SKM-1 treated with dmso at 0.1 percent for 144 hours (cell line): ENCODE results near the gene ZSCAN5C.
"Not testable (repeated sequence)": the region's sequence is repeated elsewhere in the genome, so short reads cannot be mapped to it uniquely, and the experiment has no call there.

Experiments used
- DNase-seq: peaks from one replicate; lab custom pipeline; 2025; ENCODE audit not compliant: unreplicated experiment; lab: John Stamatoyannopoulos, UW

The ZSCAN5C gene

DNA sequence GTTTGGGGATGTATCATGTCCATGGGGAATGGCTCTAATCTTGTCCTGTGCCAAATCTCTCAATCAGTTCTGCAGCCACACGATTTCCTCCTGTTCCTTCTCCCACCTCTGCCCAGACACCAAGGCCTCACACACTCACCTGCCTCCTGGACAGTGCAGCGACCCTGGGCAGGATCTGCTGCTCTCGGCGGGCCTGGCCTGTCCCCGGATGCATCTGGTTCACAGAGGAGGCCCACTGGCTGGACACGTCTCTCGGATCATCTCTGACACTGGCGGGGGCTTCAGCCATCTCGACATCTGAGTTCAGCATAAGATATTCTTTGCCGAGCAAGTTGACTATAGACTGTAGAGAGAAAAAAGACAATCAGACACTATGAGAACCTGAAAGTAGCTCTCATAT is 10.4 kb upstream of the ZSCAN5C start:
- DNase-seq: no peak

DNA sequence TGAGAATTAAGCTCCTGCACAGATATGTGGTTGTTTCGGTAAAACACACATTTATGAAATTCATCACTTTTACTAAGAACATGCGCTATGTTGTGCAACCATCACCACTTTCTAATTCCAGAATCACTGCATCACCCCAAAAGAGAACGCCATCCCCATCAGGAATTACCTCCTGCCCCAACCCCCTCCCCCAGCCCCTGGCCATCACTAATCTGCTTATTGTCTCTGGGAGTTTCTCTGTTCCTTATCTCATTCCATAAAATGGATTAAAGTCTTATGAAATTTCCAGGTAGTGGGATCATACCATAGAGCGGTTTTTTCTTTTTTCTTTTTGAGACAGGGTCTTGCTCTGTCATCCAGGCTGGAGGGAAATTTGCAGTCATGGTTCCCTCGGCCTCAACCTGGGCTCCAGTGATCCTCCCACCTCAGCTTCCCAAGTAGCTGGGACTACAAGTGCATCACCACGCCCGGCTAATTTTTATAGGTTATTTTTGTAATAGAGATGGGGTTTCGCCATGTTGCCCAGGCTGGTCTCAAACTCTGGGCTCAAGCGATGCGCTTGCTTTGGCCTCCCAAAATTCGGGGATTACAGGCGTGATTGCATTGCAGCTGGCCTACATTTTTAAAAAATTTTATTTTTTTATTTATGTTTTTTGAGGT is 8.0 kb upstream of the ZSCAN5C start:
- no peak for DNase-seq

DNA sequence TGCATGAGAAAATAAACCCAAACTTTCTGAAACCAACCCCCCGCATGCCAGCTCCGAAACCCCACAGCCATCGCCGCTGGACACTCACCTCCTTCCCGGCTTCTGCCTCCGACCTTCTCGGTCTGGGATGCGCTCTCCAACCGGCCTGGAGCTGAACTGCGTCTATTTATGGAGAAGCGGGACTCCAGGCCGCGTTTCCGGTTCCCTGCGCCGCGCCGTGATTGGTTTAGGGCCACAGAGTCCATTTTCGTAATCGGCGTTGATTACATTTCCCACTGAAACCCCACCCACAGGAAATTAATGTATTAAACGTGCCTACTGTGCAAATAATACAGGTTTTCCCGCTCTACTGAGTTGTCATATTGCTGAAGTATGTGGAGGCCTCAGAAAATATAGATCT is 4.4 kb upstream of the ZSCAN5C start, which contains the start of gene ZSCAN5B:
Gene ZSCAN5B, minus strand, starts transcription at position 138 of the 400 bp plus-strand sequence. CDS start 4,731 bp downstream, outside the sequence.
- DNase-seq: not testable (repeated sequence)

DNA sequence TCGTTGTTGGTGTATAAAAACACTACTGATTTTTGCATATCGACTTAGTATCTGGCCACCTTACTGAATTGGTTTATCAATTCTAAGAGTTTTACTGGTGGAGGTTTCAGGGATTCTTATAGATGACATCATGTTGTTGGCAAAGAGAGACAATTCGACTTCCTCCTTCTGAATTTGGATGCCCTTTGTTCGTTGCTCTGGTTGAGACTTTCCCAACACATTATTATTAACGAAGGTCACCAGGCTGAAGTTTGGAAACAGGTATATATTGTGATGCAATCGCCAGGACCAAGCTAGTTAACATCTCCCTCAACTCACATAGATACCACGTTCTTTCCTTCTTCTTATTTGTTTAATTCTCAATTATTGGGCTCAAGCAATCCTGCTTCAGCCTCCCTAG is 2.4 kb upstream of the ZSCAN5C start:
- no peak for DNase-seq

DNA sequence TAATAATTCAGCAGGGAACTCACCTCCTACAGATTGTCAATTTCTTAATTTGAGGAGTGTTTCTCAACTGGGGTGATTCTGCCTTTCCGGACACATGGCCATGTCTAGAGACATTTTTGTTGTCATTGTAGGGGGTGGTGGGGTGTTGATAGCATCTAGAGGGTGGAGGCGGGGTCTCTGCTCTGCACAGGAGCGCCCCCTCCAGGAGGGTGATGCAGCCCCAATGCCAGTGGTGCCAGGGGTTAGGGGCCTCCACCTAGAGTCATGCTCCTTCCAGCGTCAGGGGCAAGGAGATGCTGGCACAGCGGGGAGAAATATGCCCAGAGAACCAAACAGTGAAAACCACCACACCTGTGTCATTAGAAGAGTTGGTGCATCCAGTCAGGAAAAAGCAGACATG is 5.5 kb downstream of the ZSCAN5C start:
- DNase-seq: not testable (repeated sequence)

DNA sequence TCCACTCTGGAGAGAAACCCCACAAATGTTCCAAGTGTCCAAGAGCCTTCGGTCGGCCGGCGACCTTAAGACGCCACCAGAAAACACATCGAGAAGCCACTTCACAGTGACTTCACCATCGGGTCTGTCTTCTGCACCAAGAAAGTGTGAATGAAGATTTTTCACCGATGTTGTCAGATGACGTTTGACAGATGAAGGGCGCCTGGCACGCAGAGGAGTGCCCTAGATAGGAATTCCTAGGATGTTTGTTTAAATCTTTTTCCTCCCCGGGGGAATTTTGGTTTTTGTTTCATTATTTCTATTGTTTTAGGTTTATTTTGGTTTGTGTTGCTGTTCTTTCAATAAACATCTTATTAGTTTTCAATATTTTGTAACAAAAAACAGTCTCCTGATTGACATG is 7.0 kb downstream of the ZSCAN5C start:
- no peak for DNase-seq

DNA sequence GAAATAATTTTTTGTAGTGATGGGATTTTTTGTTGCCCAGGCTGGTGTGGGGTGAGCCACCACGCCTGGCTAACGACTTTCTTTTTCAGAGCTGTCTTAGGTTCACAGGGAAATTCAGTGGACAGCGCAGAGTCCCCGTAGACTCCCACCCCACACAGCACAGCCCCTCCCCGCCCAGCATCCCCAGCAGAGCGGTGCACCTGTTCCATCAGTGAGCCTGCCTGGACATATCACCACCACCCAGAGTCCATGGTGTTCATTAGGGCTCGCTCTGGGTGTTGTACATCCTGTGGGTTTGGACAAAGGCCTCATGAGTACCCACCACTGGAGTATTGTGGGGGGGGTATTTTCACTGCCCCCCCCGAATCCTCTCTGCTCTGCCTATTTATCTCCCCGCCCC is 8.0 kb downstream of the ZSCAN5C start:
- not testable (repeated sequence) for DNase-seq

DNA sequence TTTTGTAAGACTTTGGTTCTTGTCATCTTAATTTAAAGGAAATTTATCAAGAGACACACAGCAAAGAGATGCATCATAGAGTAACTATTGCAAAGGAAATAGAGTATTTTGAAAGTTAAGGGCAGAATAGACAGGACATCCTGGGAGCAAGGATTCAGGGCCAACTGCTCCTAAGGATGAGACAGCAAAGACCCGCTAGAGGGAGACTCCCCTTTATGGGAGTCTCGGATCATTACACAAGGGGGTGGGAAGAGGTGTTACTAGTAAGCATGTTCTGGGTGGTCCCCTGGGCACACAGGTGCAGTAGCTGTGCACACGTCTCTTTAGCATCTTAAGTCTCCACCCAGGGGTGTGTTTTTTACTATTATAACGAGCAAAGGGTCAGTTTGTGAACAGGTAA is 9.6 kb downstream of the ZSCAN5C start:
- DNase-seq: no peak

DNA sequence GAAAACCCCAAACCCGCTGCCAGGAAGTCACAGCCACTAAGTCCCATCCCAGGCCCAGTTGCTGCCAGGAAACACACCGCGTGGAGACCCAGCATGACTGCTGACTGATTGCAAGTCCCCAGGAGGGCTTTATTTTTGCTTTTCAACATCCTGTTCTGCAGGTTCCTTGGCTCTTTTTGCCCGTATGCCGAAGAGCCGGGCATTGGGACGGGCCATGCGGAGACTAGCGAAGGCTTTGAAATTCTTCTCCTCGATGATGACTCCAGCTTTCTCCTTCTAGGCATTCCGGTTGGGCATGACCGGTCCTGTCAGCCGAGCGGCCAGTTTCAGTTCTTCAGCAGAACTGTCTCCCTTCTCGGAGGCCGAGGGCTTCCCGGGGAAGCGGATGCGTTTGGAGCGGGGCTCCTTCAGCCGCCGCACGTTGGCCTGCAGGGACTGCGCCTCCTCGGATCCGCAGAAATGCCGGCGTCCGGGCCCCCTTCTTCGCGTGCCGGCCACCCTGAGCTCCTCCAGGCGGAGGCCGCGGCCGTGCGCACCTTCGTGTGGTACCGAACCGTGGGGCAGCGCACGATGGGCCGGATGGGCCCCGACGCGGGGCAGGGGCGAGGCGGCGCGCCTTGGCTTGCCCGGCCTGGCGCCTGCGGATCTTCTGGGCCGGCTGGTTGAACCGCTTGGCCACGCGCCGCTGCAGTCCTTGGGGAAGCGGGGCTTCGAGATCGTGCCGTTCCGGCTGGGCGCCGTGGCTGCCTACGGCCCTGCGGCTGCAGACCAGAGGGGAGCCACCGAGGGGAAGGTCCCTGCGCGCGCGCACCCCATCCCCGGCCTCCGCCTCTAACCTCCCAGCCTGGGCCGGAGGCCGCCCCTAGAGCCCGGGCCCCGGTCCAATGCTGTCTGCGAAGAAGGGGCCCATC is 15.2 kb downstream of the ZSCAN5C start:
- DNase-seq: no peak

DNA sequence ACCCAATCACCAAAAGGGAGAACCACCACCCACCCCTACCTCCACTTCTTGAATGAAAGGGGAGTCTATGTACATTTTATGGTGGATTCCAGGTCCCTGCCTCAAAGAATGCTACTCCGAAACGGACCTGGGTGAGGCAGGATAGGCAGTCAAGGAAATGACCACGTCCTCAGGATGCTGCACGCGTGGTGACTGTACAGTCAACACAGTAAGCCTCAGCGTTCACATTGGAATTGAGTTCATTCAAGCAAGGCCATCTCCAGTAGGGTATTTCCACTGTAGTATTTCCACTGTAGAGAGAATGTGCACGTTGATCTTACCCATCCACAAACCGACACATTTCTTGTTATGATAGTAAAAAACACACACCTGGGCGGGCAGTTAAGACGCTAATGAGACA is 16.9 kb downstream of the ZSCAN5C start:
- no peak for DNase-seq

DNA sequence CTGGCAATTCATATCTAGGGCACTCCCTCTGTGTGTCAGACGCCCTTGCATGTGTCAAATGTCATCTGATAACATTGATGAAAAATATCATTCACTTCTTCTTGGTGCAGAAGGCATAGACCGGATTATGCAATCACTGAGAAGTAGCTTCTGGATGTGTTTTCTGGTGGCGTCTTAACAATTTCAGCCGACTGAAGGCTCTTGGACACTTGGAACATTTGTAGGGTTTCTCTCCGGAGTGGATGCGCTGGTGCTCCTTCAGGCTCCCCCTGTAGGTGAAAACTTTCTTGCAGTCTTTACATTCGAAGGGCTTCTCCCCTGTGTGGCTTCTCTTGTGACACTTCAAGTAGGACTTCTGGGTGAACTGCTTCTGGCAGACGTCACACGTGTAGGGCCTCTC is 19.4 kb downstream of the ZSCAN5C start:
- DNase-seq: not testable (repeated sequence)

DNA sequence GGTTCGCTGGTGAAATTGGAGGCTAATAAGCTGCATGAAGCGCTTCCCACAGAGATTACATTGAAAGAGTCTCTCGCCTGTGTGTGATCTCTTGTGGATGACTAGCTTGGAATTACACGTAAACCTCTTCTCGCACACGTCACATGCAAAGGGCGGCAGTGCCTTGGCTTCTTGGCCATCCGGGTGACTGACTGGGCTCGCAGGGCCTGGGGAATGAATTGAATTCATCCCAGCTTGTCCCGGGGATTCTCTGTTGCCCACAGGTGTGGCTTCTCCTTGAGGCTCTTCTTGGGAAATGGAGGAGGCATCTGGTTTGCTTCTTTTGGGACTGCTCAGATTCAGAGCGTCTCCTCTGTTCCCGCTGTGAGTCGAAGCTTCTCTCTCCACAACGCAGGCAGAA is 19.8 kb downstream of the ZSCAN5C start:
- no peak for DNase-seq

DNA sequence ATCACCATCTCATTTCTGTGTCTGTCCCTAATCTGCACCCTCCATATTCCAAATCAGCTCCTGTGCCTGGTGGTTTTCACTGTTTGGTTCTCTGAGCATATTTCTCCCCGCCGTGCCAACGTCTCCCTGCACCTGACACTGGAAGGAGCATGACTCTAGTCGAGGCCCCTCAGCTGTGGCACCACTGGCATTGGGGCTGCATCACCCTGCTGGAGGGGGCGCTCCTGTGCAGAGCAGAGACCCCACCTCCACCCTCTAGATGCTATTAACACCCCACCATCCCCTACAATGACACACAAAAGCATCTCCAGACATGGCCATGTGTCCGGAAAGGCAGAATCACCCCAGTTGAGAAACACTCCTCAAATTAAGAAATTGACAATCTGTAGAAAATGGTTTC is 20.8 kb downstream of the ZSCAN5C start:
- no peak for DNase-seq

DNA sequence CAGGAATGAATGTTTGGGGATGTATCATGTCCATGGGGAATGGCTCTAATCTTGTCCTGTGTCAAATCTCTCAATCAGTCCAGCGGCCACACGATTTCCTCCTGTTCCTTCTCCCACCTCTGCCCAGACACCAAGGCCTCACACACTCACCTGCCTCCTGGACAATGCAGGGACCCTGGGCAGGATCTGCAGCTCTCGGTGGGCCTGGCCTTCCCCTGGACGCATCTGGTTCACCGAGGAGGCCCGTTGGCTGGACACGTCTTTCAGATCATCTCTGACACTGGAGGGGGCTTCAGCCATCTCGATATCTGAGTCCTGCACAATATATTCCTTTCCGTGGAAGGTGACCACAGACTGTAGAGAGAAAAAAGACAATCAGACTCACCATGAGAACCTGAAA is 21.4 kb downstream of the ZSCAN5C start:
- DNase-seq: no peak

DNA sequence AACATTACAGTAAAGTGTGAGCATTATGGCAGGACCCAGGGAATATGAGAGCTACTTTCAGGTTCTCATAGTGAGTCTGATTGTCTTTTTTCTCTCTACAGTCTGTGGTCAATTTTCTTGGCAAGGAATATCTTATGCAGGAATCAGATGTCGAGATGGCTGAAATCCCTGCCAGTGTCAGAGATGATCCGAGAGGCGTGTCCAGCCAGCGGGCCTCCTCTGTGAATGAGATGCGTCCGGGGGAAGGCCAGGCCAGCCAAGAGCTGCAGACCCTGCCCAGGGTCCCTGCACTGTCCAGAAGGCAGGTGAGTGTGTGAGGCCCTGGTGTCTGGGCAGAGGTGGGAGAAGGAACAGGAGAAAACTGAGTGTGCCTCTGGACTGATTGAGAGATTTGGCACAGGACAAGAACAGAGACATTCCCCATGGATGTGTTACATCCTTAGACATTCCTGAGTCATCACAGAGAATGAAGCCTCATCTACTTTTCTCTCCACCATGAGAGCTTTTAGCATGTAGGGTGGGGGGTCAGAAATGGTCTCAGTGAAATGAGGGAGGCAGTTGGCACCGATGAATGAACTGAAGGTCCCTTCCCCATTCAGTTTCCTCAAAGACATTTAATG is 43.2 kb downstream of the ZSCAN5C start:
- DNase-seq: no peak

DNA sequence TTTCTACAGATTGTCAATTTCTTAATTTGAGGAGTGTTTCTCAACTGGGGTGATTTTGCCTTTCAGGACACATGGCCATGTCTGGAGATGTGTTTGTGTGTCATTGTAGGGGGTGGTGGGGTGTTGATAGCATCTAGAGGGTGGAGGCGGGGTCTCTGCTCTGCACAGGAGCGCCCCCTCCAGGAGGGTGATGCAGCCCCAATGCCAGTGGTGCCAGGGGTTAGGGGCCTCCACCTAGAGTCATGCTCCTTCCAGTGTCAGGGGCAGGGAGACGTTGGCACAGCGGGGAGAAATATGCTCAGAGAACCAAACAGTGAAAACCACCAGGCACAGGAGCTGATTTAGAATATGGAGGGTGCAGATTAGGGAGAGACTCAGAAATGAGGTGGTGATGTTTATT is 43.7 kb downstream of the ZSCAN5C start:
- DNase-seq: not testable (repeated sequence)

DNA sequence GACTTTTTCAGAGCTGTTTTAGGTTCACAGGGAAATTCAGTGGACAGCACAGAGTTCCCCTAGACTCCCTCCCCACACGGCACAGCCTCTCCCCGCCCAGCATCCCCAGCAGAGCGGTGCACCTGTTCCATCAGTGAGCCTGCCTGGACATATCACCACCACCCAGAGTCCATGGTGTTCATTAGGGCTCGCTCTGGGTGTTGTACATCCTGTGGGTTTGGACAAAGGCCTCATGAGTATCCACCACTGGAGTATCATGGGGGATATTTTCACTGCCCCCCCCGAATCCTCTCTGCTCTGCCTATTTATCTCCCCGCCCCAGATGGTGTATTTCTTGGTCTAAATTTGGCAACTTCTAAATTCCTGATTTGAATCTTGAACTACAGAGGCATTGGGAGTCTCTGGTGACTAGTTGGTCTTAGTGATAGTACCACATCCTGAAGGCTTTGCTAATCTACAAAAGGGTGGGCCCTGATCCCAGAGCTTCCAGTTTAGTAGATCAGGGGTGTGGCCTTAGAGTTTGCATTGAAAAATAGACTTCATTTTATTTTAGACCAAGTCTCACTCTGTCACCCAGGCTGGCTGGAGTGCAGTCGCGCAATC is 46.8 kb downstream of the ZSCAN5C start:
- not testable (repeated sequence) for DNase-seq

DNA sequence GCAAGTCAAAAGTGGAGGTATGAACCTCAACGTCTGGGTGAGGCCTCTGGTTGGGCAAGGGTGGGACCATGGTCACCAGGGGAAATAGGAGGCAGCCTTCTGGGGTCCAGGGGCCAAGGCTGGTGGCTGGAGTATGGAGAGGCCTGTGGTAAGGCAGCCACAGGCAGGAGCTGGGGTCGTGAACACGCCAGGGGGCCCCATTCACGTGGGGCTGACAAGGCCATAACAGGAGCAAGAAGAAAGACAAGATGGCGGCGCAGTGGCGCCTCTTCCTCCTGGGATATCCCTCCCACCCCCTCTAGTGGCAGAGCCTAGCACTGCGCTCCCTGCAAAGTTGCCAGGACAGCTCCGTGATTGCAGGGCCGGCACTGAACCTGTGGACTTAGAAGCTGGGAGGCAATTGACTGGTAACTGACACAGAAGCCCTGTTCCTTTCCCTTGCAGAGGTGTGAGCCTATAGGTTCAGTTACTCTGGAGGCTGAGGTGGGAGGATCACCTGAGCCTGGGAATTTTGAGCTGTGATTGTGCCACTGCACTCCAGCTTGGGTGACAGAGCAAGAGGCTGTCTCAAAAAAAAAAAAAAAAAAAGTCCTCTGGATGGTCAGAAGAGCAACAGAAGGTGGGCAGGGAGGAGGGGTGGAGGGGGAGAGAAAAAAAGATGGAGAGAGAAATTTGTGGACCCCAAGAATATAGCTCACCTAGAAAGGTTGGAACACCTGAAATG is 50.8 kb downstream of the ZSCAN5C start:
- no peak for DNase-seq

DNA sequence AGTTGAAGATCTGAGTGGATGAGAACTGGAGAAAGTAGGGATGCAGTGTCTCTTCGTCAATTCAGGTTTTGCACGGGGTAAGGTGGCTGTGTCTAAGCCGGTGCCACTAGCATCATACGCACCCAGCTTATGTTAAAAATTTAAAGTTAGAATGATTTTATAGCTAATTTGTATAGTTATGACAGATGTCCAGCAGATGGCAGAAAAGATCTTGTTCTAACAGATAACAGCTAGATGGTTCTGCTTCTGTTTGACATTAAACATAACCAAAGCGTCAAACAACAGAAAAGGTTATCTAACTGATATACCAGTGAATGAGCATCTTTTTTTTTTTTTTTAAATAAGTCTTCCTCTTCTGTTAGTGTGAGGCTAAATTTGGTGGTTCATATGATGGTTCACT is 51.7 kb downstream of the ZSCAN5C start:
- peak; percentile 19 for DNase-seq

DNA sequence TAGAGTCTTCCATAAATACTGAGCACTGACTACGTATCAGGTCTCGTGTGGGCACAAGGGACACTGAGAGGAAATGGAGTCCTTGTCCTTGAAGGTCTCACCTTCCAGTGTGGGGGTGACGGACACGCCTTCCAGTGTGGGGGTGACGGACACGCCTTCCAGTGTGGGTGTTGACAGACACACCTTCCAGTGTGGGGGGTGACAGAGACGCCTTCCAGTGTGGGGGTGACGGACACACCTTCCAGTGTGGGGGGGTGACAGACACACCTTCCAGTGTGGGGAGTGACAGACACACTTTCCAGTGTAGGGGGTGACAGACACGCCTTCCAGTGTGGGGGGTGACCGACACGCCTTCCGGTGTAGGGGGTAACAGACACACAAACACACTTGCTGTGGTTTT is 56.2 kb downstream of the ZSCAN5C start:
- no peak for DNase-seq
